Hypothalamus (tissue), 51 donors: ENCODE data around the gene EML1.

Experiments used
- DNase-seq, 51 donors: peaks; one replicate each; lab custom pipeline; 2025; lab: John Stamatoyannopoulos, UW

Gene EML1

DNA sequence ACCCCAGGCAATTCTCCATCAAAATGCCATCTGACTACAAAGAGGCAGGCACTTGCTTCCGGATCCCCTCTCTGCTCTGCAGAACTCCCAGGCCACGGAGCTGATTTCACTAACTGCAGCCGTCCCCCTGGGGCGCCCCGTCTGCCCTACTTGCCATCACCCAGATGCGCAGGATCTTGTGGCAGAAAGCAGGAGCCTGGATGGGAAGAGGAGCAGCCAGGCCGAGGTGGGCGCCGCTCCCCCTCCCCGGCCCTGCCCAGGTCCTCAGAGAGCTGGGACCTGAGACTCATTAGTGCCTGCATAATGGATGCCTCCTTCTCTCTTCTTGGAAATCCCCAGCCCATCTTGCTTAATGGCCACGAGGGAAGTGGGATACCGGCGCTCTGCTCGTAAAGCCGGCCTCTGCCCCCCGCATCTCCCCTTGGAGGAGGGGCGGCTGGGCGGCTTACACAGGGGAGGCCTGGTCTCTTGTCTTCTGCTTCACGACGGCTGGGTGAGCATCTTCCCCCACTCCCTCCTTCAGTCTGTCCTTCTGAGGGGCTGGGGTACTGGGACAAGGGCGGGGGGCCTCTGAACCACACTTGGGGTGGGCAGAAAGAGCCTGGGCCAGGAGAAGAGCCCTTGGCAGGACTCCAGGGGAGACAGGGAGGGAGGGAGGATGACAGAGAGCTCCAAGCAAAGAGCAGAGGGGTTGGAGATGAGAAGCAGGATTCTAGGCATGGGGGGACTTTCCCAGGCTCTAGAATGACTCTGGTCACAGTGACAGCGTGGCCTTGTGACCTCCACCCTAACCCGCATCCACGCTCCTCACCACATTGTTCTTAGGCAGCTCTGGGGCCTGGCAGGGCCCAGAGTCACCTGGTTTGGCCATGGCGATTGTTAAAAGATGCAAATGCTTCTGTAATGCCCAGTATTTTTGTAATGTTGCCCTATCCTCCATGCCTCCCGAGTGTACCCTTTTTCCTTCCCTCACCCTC lies 19.4 kb upstream of the EML1 start:
- DNase-seq, result no peak

DNA sequence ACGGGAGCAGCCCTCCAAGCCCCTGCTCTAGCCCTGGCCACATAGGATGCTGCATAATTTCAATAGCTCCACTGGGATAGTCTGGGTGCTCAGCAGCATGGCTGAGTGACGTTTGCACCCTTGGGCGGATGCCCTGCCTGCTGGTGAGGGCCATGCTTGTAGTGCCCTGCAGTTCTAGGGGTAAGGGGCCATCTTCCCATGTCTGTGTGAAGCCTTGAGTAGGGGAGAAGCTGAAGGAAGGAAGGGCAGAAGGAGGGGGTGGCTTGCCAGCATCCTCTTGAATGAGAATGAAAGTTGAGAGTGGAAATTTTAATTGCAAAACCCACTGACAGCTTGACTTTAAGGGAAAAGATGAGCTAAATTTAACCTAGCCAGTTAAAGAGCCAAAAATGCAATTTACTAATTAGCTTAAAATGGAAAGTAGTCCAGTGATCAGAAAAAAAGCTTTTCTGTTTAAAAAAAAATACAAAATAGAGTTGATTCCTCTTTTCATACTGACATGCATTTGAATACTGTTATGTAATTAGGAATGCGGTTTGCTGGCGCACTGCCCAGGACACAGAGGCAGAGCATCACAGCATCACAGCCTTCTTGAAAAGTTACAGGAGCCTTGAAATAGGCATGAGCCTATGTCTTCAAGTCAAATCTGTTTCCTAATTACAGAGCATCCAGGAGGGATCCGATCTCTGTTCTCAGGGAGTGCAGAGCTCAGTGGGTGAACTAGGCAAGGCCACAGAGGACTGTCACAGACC lies 18.5 kb upstream of the EML1 start:
- DNase-seq, result peak in 19 of 51 donors; percentile 12 to 70 (median 26)

DNA sequence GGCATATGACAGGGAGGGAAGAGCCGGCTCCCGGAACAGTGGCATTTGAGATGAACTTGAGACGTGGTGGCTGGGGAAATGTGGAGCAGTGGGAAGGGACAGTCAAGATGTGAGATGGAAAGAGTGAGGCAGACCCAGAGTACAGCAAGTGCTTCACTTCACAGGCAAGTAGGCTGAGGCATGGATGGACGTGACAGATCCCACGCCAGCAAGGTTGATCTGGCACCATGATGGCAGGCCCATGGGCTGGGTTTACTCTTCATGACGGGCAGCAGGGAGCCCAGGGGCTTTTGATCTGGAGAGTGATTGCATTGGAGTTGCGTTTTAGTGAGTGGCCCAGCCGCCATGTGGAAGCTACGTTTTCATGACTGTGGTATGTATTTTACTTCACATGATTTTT lies 17.9 kb upstream of the EML1 start:
- DNase-seq, result no peak

DNA sequence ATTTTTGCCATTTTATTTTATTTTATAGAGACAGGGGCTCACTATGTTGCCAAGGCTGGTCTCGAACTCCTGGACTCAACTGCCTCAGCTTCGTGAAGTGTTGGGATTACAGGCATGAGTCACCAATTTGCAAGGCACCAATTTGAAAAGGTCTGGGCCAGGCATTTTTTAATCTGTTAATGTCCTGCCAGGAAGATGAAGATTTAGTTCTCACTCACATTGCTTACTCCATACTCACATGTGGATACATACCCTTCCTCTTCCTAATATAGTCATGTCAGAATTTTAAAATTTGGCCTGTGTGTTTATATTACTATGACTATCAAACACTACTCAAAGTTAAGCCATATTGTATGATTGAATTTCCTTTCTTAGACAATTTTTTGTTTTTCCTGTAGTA lies 15.3 kb upstream of the EML1 start:
- DNase-seq, result no peak

DNA sequence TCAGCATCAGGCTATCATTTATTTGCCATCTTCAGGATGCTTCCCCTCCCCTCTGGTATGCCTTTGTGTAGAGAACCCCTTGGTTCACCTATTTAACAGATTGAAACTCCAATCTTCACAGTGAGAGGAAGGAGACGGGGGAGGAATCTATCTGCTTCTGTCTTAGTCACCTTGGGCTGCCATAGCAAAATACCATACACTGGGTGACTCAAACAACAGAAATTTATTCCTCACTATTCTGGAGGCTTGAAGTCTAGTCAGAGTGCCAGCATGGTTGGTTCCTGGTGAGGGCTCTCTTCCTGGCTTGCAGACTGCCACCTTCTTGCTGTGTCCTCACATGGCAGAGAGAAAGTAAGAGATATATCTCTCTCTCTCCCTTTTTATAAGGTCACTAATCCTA lies 13.5 kb upstream of the EML1 start:
- DNase-seq, result no peak

DNA sequence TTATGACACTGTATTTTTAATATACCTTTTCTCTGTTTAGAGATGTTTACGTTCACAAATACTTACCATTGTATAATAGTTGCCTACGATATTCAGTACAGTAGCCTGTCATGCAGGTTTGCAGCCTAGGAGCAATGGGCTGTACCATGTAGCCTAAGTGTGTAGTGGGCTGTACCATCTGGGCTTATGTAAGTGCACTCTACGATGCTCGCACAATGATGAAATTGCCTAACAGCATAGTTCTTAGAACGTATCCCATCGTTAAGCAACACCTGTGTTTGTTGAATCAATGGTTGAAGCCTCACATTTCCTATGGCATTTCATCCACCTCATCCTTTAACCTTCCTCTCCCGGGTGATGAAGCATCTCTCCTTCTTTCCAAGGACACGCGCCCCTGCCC lies 12.5 kb upstream of the EML1 start:
- DNase-seq, result no peak

DNA sequence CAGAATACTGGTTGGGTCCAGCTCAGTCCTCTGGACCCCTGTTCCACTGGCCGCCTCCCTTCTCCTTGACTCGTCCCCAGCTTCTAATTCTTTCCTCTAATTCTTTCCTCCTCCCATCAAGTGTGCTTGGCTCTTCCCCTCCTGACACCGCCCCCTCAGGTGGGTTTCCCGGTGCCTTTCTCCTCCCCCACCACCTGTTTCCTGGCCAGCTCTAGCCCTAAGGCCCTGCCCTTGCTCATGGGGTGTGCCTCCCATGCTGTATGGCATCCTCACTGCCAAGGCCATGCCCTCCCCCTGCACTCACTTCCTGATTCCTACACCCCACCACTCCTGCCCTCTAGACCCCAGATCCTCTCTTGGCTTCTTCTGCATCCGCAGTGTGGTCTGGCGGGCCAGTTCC lies 12.1 kb upstream of the EML1 start:
- no peak for DNase-seq

DNA sequence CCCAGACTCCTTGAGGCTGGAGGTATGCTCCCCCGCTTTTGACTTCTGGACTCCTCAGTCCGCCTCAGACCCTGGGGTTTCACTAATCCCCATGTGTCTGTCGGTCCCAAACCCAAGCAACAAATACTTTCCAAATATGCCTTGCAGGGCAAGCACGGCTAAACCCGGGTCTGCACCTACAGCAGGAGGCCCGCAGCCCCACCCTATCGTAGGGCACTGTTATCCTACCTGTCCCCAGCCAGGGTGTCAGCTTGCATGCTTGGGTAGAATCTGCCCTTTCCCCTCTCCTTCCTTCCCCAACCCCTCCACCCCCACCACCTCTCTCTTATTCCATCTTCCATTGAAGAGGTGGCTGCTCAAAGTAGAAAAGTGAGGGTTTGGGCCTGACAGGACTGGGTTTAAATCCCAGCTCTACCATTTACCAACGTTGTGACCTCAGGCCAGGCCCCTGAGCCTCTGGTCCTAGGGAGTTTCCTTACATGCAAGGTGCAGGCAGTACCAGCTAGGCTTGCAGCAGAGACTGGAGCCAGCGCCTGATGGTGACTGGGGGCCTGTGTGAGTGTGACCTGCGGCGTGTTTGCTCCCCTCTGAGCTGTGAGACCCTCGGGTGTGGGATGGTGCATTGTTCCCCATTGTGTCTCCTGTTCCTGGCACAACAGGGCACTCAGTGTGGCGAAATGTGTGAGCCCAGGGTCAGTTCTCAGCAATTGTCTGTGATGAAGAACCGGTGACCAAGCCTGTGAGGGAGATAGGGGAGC lies 11.2 kb upstream of the EML1 start:
- no peak for DNase-seq

DNA sequence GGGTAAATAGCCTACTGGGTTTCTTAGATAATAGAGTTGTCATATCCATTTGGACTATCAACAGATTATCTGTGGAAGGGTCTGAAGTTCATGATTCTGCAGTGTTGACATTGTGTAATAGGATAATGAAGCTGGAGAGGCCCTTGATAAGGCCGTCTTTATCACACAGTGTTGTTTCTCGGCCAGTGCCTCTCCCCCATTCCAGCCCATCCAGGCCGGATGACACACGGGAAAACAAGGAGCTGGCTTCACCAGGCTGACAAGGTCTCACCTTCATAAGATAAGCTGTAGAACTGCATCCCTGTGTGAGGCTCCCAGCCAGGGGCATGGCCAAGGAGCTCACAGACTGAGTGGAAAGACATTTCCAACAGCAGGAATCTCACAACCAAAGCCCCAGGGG lies 8.7 kb upstream of the EML1 start:
- no peak for DNase-seq

DNA sequence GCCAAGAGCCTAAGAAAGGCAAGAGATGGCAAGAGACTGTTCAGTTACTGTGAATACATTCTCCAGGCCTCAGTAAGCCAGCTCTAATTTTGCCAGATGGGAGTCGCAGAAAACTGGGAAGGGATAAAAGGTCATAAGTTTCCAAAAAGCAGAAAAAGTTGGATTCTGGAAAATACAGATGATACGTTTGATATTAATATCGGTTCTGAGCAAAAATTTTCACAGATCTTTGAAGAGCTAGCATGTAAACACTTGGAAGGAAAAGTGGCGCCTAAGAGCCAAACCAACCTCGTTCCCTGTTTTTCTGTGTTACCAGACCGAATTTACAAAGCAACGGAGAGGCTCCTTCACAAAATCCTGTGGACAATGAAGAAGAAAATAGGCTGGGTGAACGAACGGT lies 7.8 kb upstream of the EML1 start:
- no peak for DNase-seq

DNA sequence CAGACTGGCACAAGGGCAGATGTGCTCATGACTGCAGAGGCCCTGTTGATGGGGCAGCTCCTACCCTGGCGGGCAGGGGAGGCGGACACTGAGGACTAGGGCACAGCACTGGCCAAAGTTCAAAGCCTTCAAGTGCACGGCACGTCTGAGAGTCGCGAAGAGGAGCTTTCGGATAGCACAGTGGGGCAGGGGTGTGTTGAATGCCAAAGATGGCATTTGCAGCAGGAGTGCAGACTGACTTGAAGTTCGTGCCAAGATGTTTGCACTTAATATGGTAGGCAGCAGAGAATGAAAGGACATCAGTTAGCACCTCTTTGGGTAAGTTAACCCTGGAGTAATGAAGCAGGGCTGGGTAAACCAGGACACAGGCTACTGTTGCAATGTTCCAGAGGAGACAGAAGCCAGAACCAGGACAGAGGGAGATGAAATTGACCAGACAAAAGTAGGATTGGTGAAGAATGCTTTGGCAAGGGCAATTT lies 6.7 kb upstream of the EML1 start:
- DNase-seq, result no peak

DNA sequence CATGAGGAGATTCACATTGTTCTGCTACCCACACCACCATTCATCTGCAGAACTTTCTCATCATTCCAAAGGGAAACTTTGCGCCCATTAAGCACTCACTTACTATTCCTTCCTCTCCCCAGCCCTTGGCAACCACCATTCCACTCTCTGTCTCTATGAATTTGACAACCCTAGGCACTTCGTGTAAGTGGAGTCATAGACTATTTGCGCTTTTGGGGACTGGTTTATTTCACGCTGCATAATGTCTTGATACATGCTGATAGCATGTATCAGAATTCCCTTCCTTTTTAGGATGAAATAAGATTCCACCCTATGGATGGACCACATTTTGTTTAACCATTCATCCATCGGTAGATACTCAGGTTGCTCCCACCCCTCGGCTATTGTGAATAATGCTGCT lies 4.5 kb upstream of the EML1 start:
- DNase-seq, result no peak

DNA sequence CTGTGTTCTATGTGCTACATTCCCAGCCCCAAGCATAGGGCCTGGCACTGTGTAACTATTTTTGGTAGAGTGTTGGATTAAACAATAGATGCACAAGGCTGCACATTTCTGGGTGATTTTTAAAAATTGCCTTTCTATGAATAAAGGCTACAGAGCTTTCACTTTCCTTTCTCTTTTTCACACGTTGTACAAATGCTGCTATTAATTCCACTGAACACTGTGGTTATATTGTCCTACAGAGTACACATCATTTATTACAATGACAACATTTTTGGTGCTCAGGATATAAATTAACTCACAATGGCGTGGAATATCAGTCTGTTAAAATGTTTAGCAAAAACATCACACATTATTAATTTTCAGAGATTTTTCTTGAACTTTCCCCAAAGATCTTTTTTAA lies 3.6 kb upstream of the EML1 start:
- peak in 1 of 51 donors; percentile 14 for DNase-seq

DNA sequence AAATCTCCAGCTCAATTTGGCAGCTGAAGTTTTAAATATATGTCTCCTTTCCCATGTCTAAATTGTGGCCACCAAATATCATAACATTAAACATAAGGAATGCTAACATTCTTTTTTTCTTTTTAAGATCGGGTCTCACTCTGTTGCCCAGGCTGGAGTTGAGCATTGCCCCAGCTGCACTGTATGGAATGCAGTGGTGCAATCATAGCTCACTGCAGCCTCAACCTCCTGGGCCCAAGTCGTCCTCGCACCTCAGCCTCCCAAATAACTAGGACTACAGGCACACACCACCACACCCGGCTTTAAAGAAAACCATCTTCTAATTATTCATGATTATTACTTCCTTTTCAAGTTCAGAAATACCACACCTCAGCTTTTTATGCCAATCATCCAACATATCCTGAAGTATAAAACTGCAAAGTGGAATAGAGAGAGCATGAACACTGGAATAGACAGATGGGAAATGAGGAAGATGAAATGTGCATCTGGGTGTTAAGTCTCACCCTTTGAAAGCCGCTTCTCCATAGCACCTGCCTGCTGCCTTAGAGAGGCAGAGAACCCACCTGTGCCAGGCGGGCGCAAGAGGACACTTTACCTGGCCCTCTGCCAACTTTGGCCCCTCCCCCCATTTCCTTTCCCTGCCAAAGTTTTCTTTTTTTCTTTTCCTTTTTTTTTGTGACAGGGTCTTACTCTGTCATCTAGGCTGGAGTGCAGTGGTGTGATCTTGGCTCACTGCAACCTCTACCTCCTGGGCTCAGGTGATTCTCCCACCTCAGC lies 2.8 kb upstream of the EML1 start:
- DNase-seq, result no peak

DNA sequence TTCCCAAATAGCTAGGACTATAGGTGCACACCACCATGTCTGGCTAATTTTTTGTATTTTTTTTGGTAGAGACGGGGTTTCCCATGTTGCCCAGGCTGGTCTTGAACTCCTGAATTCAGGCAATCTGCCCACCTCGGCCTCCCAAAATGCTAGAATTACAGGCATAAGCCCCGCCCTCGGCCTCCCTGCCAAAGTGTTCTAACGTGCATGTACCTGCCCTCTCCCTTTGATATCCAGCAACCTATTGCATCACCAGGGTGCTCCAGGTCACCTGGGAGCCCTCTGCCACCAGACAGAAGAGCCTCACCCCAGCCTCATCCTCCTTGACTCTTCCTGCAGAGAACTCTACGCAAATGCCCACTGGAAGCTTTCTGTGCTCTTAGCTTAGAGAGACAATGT lies 2.2 kb upstream of the EML1 start:
- no peak for DNase-seq

DNA sequence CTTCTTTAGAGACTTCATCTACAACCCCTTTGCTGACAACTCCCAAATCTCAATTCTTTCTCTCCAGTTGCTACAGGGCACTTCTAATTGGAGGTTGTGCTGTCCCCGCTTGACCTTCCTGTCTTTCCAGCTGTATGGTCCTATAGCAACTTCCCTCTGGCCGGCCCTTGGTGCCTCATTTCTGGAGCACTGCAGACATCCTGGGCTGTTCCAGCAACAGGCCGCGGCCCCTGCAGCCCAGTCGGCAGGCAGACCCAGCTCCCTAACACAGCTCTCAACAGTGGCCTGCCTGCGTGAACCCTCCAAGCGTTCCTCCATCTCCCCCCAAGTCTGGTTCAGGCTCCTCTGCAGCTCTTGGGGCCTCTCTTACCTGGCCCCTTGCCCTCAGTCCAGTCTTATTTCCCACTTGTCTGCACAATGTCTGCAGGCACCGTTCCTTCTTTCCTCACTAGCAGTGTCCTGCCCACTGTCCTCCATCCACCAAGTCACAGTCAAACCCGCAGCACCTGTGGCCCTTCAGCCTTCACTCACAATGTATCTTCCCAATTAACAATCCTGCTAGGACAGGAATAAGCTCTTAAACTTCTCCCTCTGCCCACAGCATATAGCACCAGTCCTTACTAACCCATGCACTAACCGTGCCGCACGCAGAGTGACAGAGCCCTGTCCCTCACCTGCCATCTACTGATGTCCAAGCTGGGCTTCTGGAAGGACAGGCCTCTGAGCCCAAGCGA lies 1.6 kb upstream of the EML1 start:
- no peak for DNase-seq

DNA sequence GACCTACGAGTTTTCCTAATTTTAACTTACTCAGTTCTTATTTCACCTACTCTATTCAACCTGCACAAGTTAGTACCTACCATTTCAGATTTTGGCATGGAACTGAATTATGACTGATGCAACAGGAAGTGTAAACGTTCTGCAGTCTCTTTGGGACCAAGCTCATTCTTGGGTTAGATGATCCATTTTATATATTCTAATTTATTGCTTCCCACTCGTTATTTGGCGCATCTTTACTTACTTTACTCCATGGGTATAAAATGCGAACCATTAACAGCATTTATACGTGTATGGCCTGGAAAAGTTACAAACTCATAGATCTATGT lies 1.0 kb upstream of the EML1 start:
- DNase-seq, result no peak

DNA sequence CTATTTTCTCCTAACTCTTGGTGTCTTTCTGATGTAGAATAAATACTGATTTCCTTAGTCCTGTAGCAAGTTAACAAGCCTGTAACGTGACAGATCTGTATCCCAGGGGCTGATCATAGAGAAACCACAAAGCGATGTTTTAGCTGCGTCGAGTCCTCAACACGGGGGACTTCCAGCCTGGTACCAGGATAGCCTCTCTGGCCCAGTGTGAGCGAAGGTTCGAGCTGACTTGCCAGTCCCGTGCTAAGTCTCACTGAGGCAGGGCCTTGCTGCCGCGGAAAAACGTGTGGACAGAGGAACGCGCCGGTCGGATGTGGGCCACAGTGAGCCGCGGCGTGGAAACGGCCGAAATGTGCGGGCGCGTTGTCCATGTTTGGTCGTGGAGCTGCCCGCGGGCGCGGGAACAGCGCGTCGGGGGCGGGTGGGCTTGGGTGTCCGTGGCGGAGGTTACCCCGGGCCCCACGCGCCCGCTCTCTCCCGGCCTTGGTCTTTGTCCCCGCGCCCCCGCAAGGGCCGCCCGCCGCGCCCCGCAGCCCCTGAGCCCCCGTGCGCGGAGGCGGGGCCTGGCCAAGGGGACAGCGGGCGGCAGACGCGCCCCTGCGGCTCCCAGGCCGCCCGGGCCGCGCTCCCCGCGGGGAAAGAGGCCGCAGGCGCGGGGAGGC lies 531 bp upstream of the EML1 start:
- DNase-seq, result peak in 25 of 51 donors; percentile 16 to 72 (median 39)

DNA sequence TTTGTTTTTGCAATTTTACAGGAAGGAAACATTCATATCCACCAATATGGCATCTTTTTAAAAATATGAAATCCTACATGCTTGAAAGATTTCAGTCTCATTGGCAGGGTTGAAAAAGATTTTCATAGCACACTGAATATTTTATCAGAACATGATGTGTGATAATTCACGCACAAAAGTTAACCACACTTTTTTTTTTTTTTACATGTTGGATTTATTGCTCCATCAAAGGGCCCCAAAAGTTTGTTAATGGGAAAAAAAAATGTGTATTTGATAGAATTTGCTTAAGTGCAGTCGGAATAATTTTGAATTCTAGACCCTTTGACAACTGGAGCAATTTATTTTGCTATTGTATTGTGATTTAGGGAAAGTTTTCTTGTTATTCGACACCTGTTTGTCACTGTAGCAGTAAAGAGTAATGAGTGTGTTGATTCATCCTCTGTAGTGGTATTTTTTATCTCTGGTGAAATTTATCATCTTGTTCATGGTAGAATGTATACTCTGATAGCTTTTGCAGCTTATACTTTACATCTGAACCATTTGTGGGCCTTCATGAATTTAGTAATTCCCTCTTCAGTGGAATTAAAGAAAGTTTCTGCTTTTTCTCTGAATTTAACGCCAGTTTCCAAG lies 1.1 kb downstream of the EML1 start:
- no peak for DNase-seq
